Stomach (tissue), 9 donors: ENCODE measurements around the gene DNAJC1. TPM values are rescaled to one million over a fixed set of nuclear protein-coding genes. Genes with fewer than 3 reads are reported as not detected.

Experiments
- DNase-seq, 2 donors: peaks; one replicate each; pipeline versions ENCODE4 v3.0.0 to v3.0.0-alpha.2; 2013 to 2019
- H3K27ac ChIP-seq, 5 donors: fragments of 200-600 bp in 4 of 5; sonication (generic) in 4 of 5; one replicate each; pipeline ENCODE4 v1.5.1; 2013 to 2019; ENCODE audit warnings: mild to moderate bottlenecking in 1 of 5, moderate library complexity in 1 of 5
- H3K27me3 ChIP-seq, 3 donors: fragments of 200-600 bp; sonication (generic); one replicate each; pipeline ENCODE4 v1.5.1; 2017 to 2019; ENCODE audit warnings: mixed run types in 1 of 3
- H3K36me3 ChIP-seq, 4 donors: fragments of 200-600 bp; sonication (generic); 1 replicate in 3 of 4; 2 replicates in 1 of 4; pipeline ENCODE4 v1.5.1; 2016 to 2019
- H3K4me1 ChIP-seq, 4 donors: fragments of 200-600 bp; sonication (generic); one replicate each; pipeline ENCODE4 v1.5.1; 2016 to 2019
- H3K4me3 ChIP-seq, 4 donors: fragments of 200-600 bp; sonication (generic) in 3 of 4; one replicate each; pipeline ENCODE4 v1.5.1; 2016 to 2019; ENCODE audit warnings: mild to moderate bottlenecking in 1 of 4
- H3K9me3 ChIP-seq, 4 donors: fragments of 200-600 bp; sonication (generic); one replicate each; pipeline ENCODE4 v1.5.1; 2016 to 2019
- EP300 ChIP-seq: sonication (generic); formaldehyde crosslinking; IDR thresholded peaks from one replicate; pipeline ENCODE4 v1.6.1; 2017; ENCODE audit warnings: antibody characterized with exemption
- POLR2A ChIP-seq, 4 donors: fragments of 450-650 bp; IDR thresholded peaks; one replicate each; pipeline ENCODE4 v1.6.1; 2016; ENCODE audit warnings: antibody characterized with exemption in 4 of 4, control low read depth in 2 of 4, mild to moderate bottlenecking in 1 of 4, moderate library complexity in 1 of 4
- POLR2AphosphoS5 ChIP-seq, 3 donors: sonication (generic); formaldehyde crosslinking; IDR thresholded peaks; one replicate each; pipeline ENCODE4 v1.6.1; 2016; ENCODE audit warnings: antibody characterized with exemption in 3 of 3
- WGBS, 5 donors: extraction: QIAGEN DNeasy Blood & Tissue Kit in 3 of 5; methylation state at CpG; one replicate each; pipeline versions ENCODE4 v1.1.5 to v1.1.7; 2013 to 2018; 5-methylcytosine and 5-hydroxymethylcytosine counted together
- intact Hi-C: fragments of 100-400 bp; cut with DNase I; formaldehyde crosslinking; loops from one replicate; pipeline ENCODE4 v1.15.1; 2023; ENCODE audit warnings: low total_unique reads
- polyA plus RNA-seq, 3 donors: library from polyadenylated mRNA; stranded (reverse); fragments of 200-250 nt; gene quantifications; one replicate each; pipeline ENCODE4 v1.2.3, GENCODE V29; 2013
- total RNA-seq, 5 donors: library from RNA; depleted of rRNA; stranded (reverse); fragments of >200 nt; gene quantifications; one replicate each; pipeline versions ENCODE4 v1.1.0 to v1.2.3, GENCODE V29; 2014 to 2016
- TF ChIP-seq, protein P1 (sequence below), 7 experiments: fragments of 450-650 bp in 4 of 7; fragments of 200-600 bp in 3 of 7; sonication (generic) in 3 of 7; IDR thresholded peaks; one replicate each; pipeline ENCODE4 v1.5.1; 2016 to 2019; ENCODE audit warnings: antibody characterized with exemption in 7 of 7, control low read depth in 2 of 7, mild to moderate bottlenecking in 1 of 7
- donor health status: healthy with polysubstance abuse.
- donor health status: Bipolar disorder and iron deficiency.
- donor health status: healthy.

The DNAJC1 gene
- total and polyA plus RNA-seq, 8 donors = 16.3 to 344 (median 29.9) TPM

DNA sequence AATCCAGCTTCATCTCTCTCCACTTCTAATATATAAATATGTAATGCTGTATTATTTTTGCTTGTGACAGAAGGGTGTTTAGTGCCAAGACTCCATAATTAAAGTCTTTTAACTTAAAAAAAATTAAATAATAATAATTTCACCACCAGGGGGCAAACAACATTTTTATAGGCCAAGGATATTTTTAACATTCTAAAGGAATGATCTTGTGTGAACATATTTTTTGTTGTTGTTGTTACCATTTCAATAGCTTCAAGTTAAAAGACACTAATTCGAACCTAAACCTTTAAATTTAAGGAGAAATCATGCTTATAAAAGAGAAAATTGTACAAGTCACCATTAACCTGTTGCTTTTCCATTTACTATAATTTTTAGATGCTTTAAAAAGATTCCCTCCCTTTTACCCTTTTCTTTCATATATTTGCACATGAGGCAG is 7.5 kb upstream of the DNAJC1 start:
- H3K9me3 ChIP-seq = no peaks in the 10 kb centered on the region
- H3K27me3 ChIP-seq = no peaks in the 10 kb centered on the region
- H3K4me3 ChIP-seq = no peak overlapping the region
- H3K4me1 ChIP-seq = peaks cover 0 to 7% (median 0%) of the 10 kb centered on the region in 4 donors
- H3K27ac ChIP-seq = no peak overlapping the region
- intact Hi-C loops = loop anchor here (10.0 kb wide), 1 partner anchor 224 kb away; no protein-coding TSS in a partner anchor
- TF ChIP-seq EP300 (no peak), POLR2A (IDR thresholded peaks at IDR 0.05) (no peak), POLR2AphosphoS5 (IDR thresholded peaks at IDR 0.05) (no peak)
- TF ChIP-seq, protein P1, sequence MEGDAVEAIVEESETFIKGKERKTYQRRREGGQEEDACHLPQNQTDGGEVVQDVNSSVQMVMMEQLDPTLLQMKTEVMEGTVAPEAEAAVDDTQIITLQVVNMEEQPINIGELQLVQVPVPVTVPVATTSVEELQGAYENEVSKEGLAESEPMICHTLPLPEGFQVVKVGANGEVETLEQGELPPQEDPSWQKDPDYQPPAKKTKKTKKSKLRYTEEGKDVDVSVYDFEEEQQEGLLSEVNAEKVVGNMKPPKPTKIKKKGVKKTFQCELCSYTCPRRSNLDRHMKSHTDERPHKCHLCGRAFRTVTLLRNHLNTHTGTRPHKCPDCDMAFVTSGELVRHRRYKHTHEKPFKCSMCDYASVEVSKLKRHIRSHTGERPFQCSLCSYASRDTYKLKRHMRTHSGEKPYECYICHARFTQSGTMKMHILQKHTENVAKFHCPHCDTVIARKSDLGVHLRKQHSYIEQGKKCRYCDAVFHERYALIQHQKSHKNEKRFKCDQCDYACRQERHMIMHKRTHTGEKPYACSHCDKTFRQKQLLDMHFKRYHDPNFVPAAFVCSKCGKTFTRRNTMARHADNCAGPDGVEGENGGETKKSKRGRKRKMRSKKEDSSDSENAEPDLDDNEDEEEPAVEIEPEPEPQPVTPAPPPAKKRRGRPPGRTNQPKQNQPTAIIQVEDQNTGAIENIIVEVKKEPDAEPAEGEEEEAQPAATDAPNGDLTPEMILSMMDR (IDR thresholded peaks at IDR 0.05) = peak in 3 of 7 experiments; percentile 20 to 78 (median 38)
- H3K36me3 ChIP-seq = no peaks in the 10 kb centered on the region
- WGBS, 5 donors = 25 to 37% (median 30%) methylated on average over 1 of the region's 1 CpG
- DNase-seq = peak in 1 of 2 donors; percentile 36

DNA sequence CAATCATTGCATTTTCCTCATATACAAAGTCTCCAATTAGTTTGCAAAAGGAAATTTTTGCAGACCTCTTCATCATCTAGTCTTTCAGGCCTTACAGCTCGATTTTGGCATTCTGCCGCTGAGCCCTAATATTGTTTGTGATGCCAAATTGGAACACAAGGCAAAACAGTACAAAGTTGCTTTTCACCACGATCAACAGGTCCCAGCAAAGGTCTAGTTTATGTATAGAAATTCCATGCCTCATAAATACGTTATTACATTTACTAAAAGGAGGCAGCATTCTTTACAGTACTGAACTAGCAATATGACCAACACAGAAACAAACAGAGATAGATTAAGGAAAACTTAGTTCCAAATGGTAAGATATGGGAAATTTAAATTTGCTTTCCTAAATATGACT is 7.0 kb upstream of the DNAJC1 start:
- H3K4me1 ChIP-seq = peaks cover 0 to 7% (median 0%) of the 10 kb centered on the region in 4 donors
- no peak overlapping the region for H3K4me3 ChIP-seq
- no peak for DNase-seq
- H3K36me3 ChIP-seq = no peaks in the 10 kb centered on the region
- no peaks in the 10 kb centered on the region for H3K9me3 ChIP-seq
- 43 to 63% (median 61%) methylated on average over 4 of the region's 4 CpGs for WGBS, 5 donors
- intact Hi-C loops = loop anchor here (10.0 kb wide), 1 partner anchor 224 kb away; no protein-coding TSS in a partner anchor
- TF ChIP-seq POLR2A (IDR thresholded peaks at IDR 0.05) = no peak
- TF ChIP-seq, protein P1 (IDR thresholded peaks at IDR 0.05) = no peak
- no peak for TF ChIP-seq EP300
- no peak for TF ChIP-seq POLR2AphosphoS5 (IDR thresholded peaks at IDR 0.05)
- H3K27me3 ChIP-seq = no peaks in the 10 kb centered on the region
- H3K27ac ChIP-seq = no peak overlapping the region

DNA sequence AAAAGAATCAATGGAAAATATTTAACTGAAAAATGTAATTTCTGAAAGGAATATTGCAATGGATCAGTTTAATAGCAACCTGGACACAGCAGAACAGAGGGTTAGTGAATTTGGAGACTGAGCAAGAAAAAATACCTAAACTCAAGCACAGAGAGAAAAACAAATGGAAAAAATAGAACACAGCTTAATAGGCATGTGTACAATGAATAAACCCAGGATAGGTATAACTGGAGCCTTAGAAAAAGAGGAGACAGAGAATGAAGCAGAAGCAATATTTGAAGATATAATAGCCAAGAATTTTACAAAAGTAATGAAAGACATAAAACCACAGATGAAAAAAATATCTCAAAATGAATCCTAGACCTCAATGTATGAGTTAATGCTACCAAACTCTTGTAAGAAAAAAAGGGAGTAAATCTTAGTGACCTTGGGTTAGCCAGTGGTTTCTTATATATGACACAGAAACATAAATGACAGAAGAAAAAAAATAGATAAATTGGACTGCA is 2.9 kb upstream of the DNAJC1 start:
- no peak overlapping the region for H3K27ac ChIP-seq
- no peak overlapping the region for H3K4me3 ChIP-seq
- intact Hi-C loops = no loop called here
- DNase-seq = no peak
- H3K36me3 ChIP-seq = no peaks in the 10 kb centered on the region
- H3K27me3 ChIP-seq = no peaks in the 10 kb centered on the region
- H3K9me3 ChIP-seq = no peaks in the 10 kb centered on the region
- no peak for TF ChIP-seq EP300
- TF ChIP-seq, protein P1 (IDR thresholded peaks at IDR 0.05) = no peak
- peaks cover 0 to 18% (median 13%) of the 10 kb centered on the region in 4 donors for H3K4me1 ChIP-seq

DNA sequence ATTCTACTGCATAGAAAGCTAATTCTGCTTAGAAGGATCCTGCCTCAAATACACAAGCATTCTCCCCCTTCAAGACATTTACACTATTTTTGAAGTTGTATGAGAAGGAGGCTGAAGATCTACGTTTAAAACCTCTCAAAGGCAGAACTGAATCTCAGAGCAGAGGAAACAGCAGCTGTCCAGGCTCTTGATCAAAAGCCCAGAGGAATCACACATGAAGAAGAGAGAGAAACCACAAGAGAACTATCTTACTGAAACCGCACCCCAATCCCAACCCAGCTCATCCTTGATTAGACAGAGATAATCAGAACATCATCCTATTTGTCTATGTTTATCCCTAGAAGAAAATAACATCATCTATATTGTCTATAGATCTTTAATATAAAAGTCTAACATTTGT is 2.2 kb upstream of the DNAJC1 start:
- no peak for TF ChIP-seq EP300
- TF ChIP-seq, protein P1 (IDR thresholded peaks at IDR 0.05) = no peak
- H3K9me3 ChIP-seq = no peaks in the 10 kb centered on the region
- no peaks in the 10 kb centered on the region for H3K36me3 ChIP-seq
- no peak overlapping the region for H3K27ac ChIP-seq
- H3K4me1 ChIP-seq = peaks cover 0 to 24% (median 17%) of the 10 kb centered on the region in 4 donors
- no peak for DNase-seq
- no peaks in the 10 kb centered on the region for H3K27me3 ChIP-seq
- no peak overlapping the region for H3K4me3 ChIP-seq
- intact Hi-C loops = no loop called here
- WGBS, 5 donors = 73 to 86% (median 76%) methylated on average over 2 of the region's 2 CpGs
